ENCODE results near the gene TBX22. TPM values are rescaled to one million over a fixed set of nuclear protein-coding genes. Genes with fewer than 3 reads are reported as not detected.
"Not testable (repeated sequence)": the region's sequence is repeated elsewhere in the genome, so short reads cannot be mapped to it uniquely, and the experiment has no call there.

The TBX22 gene
- total RNA-seq = under 1 TPM in 1 of 2 donors, not detected in 1; 0.29 TPM
- long read RNA-seq = 0 reads

- intact Hi-C loops (cut with DNase I) = no loop called here
- peak in 1 of 2 donors; percentile 27 for ATAC-seq
- DNase-seq = no peak
Measured at GRCh38 chrX:80014141-80014940, at the start of gene TBX22. TSS of gene TBX22 (plus strand) at chrX:80014753. CDS start at chrX:80022270, 7,517 bp downstream.

- DNase-seq (no peak), ATAC-seq (no peak)
- intact Hi-C loops (cut with DNase I) = no loop called here
Measured at GRCh38 chrX:79975605-79976004, 38.9 kb upstream of the TBX22 start.

GRCh38 chrX:80004458-80004857, 10.1 kb upstream of the TBX22 start:
- no peak for ATAC-seq
- DNase-seq = no peak
- intact Hi-C loops (cut with DNase I) = no loop called here

GRCh38 chrX:80011522-80011921, 3.0 kb upstream of the TBX22 start:
- no peak for ATAC-seq
- no peak for DNase-seq
- intact Hi-C loops (cut with DNase I) = no loop called here

GRCh38 chrX:80016182-80016581, 1.6 kb downstream of the TBX22 start:
- ATAC-seq = no peak
- intact Hi-C loops (cut with DNase I) = no loop called here
- no peak for DNase-seq

GRCh38 chrX:80021621-80022020, 7.1 kb downstream of the TBX22 start:
- DNase-seq (no peak), ATAC-seq (no peak)
- intact Hi-C loops (cut with DNase I) = no loop called here

- intact Hi-C loops (cut with DNase I) = no loop called here
Measured at GRCh38 chrX:80022363-80023031, 7.9 kb downstream of the TBX22 start.

GRCh38 chrX:80026116-80026515, 11.6 kb downstream of the TBX22 start:
- intact Hi-C loops (cut with DNase I) = no loop called here

More at GRCh38 chrX:80022363-80023031, 7.9 kb downstream of the TBX22 start:
- ATAC-seq = peak in 1 of 2 donors; percentile 44
- no peak for DNase-seq

GRCh38 chrX:80066156-80066555, 51.6 kb downstream of the TBX22 start:
- DNase-seq; intact Hi-C loops (cut with DNase I); ATAC-seq: not testable (repeated sequence)

More at GRCh38 chrX:80026116-80026515, 11.6 kb downstream of the TBX22 start:
- DNase-seq = no peak
- no peak for ATAC-seq

- DNase-seq; ATAC-seq; intact Hi-C loops (cut with DNase I): not testable (repeated sequence)
Measured at GRCh38 chrX:80075625-80076024, 61.1 kb downstream of the TBX22 start.

Data from left cardiac atrium (tissue), 4 donors.